Loucy (cell line): Measurements from ENCODE around the gene INO80C.

ENCODE experiments used
- CTCF ChIP-seq: fragments of 200-600 bp; sonication (generic); conservative IDR thresholded peaks from 2 replicates; pipeline ENCODE4 v1.5.1; 2014; ENCODE audit warnings: mild to moderate bottlenecking, antibody characterized with exemption, low read length
- EZH2phosphoT487 ChIP-seq: fragments of 200-600 bp; IDR thresholded peaks from 2 replicates; pipeline ENCODE4 v1.6.1; 2018; ENCODE audit warnings: antibody characterized with exemption, mild to moderate bottlenecking, moderate library complexity, borderline replicate concordance

DNA sequence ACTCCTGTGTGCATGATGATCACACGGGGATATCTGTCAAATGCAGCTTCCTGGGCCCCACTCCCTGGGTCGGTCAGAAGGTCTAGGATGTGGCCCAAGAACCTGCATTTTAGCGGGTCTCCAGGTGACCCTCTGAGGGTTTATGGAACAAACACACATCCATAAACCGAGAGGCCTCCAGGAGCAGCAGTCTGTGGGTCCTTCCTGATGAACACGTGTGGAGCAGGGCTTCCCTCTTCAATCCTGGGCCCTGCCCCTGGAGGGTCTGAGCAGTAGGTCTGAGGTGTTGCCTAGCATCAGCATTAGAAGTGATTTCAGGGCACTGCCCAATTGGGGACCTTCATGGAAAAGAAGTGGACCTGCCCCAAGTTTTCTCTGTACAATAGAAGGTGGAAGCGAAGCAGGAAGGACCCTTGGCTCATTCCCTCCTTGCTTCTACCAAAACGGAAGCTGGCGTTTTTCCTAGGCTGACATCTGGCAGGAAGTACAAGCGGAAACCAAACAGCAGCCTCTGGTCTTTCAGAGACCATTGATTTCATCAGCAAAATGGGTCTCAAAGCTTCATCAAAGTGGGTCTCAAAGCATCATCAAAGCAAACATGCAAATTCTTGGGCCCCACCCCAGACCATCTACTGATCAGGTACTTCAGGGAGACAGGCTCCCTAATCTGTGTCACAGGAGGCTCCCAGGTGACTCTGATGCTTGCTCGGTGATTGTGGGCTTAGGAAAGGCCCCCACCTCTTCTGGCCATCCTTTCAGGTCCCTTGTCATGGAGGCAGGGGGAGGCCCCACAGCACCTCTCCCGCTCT, 30.7 kb downstream of the INO80C start:
- TF ChIP-seq CTCF (no peak), EZH2phosphoT487 (no peak)
